Natural killer cell (primary cell): Measurements from ENCODE around the gene AFG3L2. TPM values are rescaled to one million over a fixed set of nuclear protein-coding genes. Genes with fewer than 3 reads are reported as not detected.

ENCODE experiments used
- ATAC-seq, 3 donors: fragments of 150-1000 bp in 2 of 3; fragments of 200-7000 bp in 1 of 3; cut with Tn5 transposase; 1 replicate in 1 of 3; 2 replicates in 2 of 3; pipeline ENCODE4 v1.10.0; 2021; ENCODE audit warnings: mild to moderate bottlenecking in 2 of 3, moderate library complexity in 2 of 3
- DNase-seq, 2 donors: peaks; one replicate each; pipeline versions ENCODE4 v3.0.0 to v3.0.0-alpha.2; 2013 to 2021; ENCODE audit warnings: mixed read lengths in 1 of 2
- H3K27ac ChIP-seq: one replicate; pipeline ENCODE4 v1.5.1; 2013; ENCODE audit warnings: mild to moderate bottlenecking, low read length
- H3K27me3 ChIP-seq: one replicate; pipeline ENCODE4 v1.6.1; 2013; ENCODE audit warnings: low read length; ENCODE audit not compliant: control insufficient read depth, insufficient read depth
- H3K36me3 ChIP-seq: one replicate; pipeline ENCODE4 v1.6.1; 2013; ENCODE audit warnings: low read length; ENCODE audit not compliant: control insufficient read depth, insufficient read depth
- H3K4me1 ChIP-seq: one replicate; pipeline ENCODE4 v1.6.1; 2013; ENCODE audit warnings: low read length; ENCODE audit not compliant: control insufficient read depth, insufficient read depth
- H3K4me3 ChIP-seq: one replicate; pipeline ENCODE4 v1.5.1; 2013; ENCODE audit warnings: low read length
- H3K9me3 ChIP-seq: one replicate; pipeline ENCODE4 v1.6.1; 2013; ENCODE audit warnings: low read length; ENCODE audit not compliant: control insufficient read depth, insufficient read depth
- H3K27ac Mint-ChIP-seq, 2 donors: one replicate each; pipeline ENCODE4 v1.8.0; 2022; ENCODE audit warnings: mild to moderate bottlenecking in 2 of 2, mixed read lengths in 2 of 2, moderate library complexity in 1 of 2
- H3K27me3 Mint-ChIP-seq, 2 donors: one replicate each; pipeline ENCODE4 v1.8.0; 2022; ENCODE audit warnings: low read depth in 2 of 2, mixed read lengths in 2 of 2
- H3K36me3 Mint-ChIP-seq: one replicate; pipeline ENCODE4 v1.8.0; 2022; ENCODE audit warnings: mixed read lengths
- H3K4me1 Mint-ChIP-seq, 2 donors: one replicate each; pipeline ENCODE4 v1.8.0; 2022; ENCODE audit warnings: mixed read lengths in 2 of 2
- H3K4me3 Mint-ChIP-seq: one replicate; pipeline ENCODE4 v1.8.0; 2022; ENCODE audit warnings: mild to moderate bottlenecking, moderate library complexity, mixed read lengths
- H3K9me3 Mint-ChIP-seq, 2 donors: one replicate each; pipeline ENCODE4 v1.8.0; 2022; ENCODE audit warnings: mixed read lengths in 2 of 2
- WGBS: methylation state at CpG from one replicate; pipeline ENCODE4 v1.1.7; 2013; ENCODE audit warnings: missing lambda C conversion rate; ENCODE audit not compliant: insufficient coverage; 5-methylcytosine and 5-hydroxymethylcytosine counted together
- intact Hi-C: fragments of 100-400 bp; cut with micrococcal nuclease; formaldehyde crosslinking; loops from one replicate; pipeline ENCODE4 v1.14.2; 2022
- total RNA-seq, 4 donors: library from RNA; stranded (reverse); fragments of 120-200 nt in 1 of 4; gene quantifications; one replicate each; pipeline versions ENCODE4 v1.2.3 to v1.2.4, GENCODE V29; 2013 to 2022
- TF ChIP-seq, protein P1 (sequence below): fragments of 200-600 bp; IDR thresholded peaks from one replicate; pipeline ENCODE4 v1.8.0; 2022; ENCODE audit warnings: antibody characterized with exemption

Gene AFG3L2
- total RNA-seq, 3 donors from 2014 or later (not counting 1 experiment from before 2014, with no cell fraction given): 31.9 to 36.4 (median 35.9) TPM

DNA sequence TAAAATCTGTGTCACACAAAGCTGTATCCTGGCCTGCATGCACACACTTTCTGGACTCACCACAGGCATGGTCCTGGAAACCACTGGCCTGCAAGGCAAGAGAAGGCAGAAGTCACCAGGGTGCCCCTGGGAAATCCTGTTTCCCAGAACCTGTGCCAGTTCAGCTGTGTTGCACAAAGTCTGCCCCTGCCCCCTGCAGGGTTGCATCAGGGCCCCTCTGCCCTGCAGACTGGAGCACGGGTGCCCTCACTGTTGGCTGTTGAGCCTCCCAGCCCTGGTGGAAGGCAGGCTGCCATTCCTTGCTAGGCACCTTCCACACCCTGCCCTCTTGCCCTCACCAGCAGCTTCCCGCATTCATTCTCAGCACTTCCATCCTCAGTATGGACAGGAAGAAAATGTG is 86.9 kb downstream of the AFG3L2 start:
- Histone ChIP-seq H3K4me1 (peaks cover 3% of the 10 kb centered on the region), H3K9me3 (no peaks in the 10 kb centered on the region), H3K27me3 (peaks cover 11% of the 10 kb centered on the region), H3K36me3 (no peaks in the 10 kb centered on the region), H3K4me3 (no peak overlapping the region), H3K27ac (no peak overlapping the region)
- Mint-ChIP-seq H3K4me3 (no peak overlapping the region), H3K27ac (no peak overlapping the region), H3K36me3 (no peaks in the 10 kb centered on the region), H3K27me3 (peaks cover 17 to 18% of the 10 kb centered on the region in 2 donors), H3K9me3 (no peaks in the 10 kb centered on the region), H3K4me1 (no peaks in the 10 kb centered on the region)
- TF ChIP-seq, protein P1, sequence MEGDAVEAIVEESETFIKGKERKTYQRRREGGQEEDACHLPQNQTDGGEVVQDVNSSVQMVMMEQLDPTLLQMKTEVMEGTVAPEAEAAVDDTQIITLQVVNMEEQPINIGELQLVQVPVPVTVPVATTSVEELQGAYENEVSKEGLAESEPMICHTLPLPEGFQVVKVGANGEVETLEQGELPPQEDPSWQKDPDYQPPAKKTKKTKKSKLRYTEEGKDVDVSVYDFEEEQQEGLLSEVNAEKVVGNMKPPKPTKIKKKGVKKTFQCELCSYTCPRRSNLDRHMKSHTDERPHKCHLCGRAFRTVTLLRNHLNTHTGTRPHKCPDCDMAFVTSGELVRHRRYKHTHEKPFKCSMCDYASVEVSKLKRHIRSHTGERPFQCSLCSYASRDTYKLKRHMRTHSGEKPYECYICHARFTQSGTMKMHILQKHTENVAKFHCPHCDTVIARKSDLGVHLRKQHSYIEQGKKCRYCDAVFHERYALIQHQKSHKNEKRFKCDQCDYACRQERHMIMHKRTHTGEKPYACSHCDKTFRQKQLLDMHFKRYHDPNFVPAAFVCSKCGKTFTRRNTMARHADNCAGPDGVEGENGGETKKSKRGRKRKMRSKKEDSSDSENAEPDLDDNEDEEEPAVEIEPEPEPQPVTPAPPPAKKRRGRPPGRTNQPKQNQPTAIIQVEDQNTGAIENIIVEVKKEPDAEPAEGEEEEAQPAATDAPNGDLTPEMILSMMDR: no peak
- intact Hi-C loops: no loop called here
- DNase-seq (no peak), ATAC-seq (no peak)
- WGBS: 69% methylated on average over 1 of the region's 2 CpGs

DNA sequence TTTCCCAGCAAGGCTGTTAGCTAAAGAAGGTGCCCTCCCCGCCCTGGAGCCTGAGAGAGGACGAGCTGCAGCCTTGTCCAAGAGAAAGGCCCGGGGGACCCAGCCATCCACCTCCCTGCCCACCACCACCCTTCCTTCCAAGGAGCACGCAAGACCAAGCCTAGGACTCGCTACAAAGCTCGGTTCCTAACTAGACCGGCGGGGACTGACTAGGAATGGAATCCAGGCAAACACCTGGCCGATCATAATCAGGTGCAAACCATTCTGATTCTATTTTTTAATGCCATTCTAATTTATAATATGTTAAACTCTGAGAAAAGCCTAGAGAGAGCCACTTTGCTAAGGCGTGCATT is 88.6 kb downstream of the AFG3L2 start:
- no peaks in the 10 kb centered on the region for H3K9me3 ChIP-seq
- no peaks in the 10 kb centered on the region for H3K36me3 Mint-ChIP-seq
- WGBS: 27% methylated on average over 10 of the region's 10 CpGs
- intact Hi-C loops: no loop called here
- H3K4me3 Mint-ChIP-seq: no peak overlapping the region
- DNase-seq: no peak
- no peak overlapping the region for H3K4me3 ChIP-seq
- peaks cover 3% of the 10 kb centered on the region for H3K4me1 ChIP-seq
- ATAC-seq: no peak
- H3K4me1 Mint-ChIP-seq: no peaks in the 10 kb centered on the region
- no peaks in the 10 kb centered on the region for H3K9me3 Mint-ChIP-seq
- H3K27me3 ChIP-seq: peaks cover 11% of the 10 kb centered on the region
- H3K27ac Mint-ChIP-seq: no peak overlapping the region
- H3K27ac ChIP-seq: no peak overlapping the region
- TF ChIP-seq, protein P1: no peak
- H3K27me3 Mint-ChIP-seq: peaks cover 24 to 31% of the 10 kb centered on the region in 2 donors
- no peaks in the 10 kb centered on the region for H3K36me3 ChIP-seq

DNA sequence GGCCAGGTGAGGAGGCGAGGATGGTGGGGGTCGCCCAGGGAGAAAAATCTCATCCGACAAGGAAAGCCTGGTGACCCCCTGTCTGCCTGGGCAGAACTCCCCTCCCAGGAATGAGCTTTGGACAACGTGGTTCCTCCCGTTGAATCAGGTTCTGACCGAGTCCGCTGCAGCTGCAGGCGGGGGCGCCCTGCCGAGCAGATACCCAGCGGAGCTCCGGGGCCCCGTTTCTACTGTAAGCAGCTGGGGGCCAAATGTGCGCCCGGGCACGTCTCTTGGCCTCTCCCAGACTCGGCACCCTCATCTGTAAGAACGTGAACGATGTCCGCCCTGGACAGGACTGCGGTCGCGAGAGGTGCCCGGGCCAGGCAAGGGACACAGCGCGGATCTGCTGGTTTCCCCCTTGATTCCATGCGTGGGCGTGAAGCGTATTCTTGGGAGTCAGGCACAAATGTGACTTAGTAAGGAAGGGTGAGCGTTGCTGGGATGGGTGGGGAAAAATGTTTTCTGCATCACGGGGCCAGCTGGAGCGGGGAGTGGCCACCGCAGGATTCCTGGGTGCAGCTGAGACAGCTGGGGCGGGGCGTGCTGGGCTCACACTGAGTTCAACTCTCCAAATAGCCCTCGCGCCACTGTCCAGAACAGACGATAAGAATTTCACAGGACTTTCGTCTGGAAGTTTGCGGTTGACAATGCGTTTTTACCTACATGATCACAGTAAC is 89.2 kb downstream of the AFG3L2 start:
- peaks cover 3% of the 10 kb centered on the region for H3K4me1 ChIP-seq
- TF ChIP-seq, protein P1: no peak
- no peak overlapping the region for H3K4me3 ChIP-seq
- ATAC-seq: no peak
- 6% methylated on average over 41 of the region's 41 CpGs for WGBS
- Mint-ChIP-seq H3K4me3 (no peak overlapping the region), H3K4me1 (no peaks in the 10 kb centered on the region), H3K27ac (no peak overlapping the region), H3K36me3 (no peaks in the 10 kb centered on the region), H3K27me3 (peaks cover 20 to 31% of the 10 kb centered on the region in 2 donors), H3K9me3 (no peaks in the 10 kb centered on the region)
- DNase-seq: no peak
- H3K27ac ChIP-seq: no peak overlapping the region
- intact Hi-C loops: no loop called here
- H3K36me3 ChIP-seq: no peaks in the 10 kb centered on the region
- peaks cover 11% of the 10 kb centered on the region for H3K27me3 ChIP-seq
- no peaks in the 10 kb centered on the region for H3K9me3 ChIP-seq
